Karpas-422 (cell line): Measurements from ENCODE around the gene ZKSCAN4. TPM values are rescaled to one million over a fixed set of nuclear protein-coding genes. Genes with fewer than 3 reads are reported as not detected.

Experiments used
- DNase-seq: peaks from one replicate; pipeline ENCODE4 v3.0.0-alpha.2; 2015
- H2AFZ ChIP-seq: fragments of 200-600 bp; sonication (generic); 2 replicates; pipeline ENCODE4 v1.6.1; 2014; ENCODE audit warnings: antibody characterized with exemption, low read length, mixed read lengths
- H3K27ac ChIP-seq: fragments of 200-600 bp; sonication (generic); 2 replicates; pipeline ENCODE4 v1.5.1; 2014; ENCODE audit warnings: mild to moderate bottlenecking, low read length, moderate library complexity
- H3K27me3 ChIP-seq: fragments of 200-600 bp; sonication (generic); 2 replicates; pipeline ENCODE4 v1.6.1; 2014; ENCODE audit warnings: low read length, mixed read lengths
- H3K36me3 ChIP-seq: fragments of 200-600 bp; sonication (generic); 2 replicates; pipeline ENCODE4 v1.6.1; 2014; ENCODE audit warnings: low read length, mixed read lengths; ENCODE audit not compliant: insufficient read depth
- H3K4me1 ChIP-seq: fragments of 200-600 bp; sonication (generic); 2 replicates; pipeline ENCODE4 v1.6.1; 2014; ENCODE audit warnings: mild to moderate bottlenecking, low read length, mixed read lengths
- H3K4me2 ChIP-seq: fragments of 200-600 bp; sonication (generic); 2 replicates; pipeline ENCODE4 v1.6.1; 2014; ENCODE audit warnings: low read length, low read depth, mild to moderate bottlenecking; ENCODE audit not compliant: poor library complexity, severe bottlenecking
- H3K4me3 ChIP-seq: fragments of 200-600 bp; sonication (generic); 2 replicates; pipeline ENCODE4 v1.5.1; 2014; ENCODE audit warnings: mild to moderate bottlenecking, antibody characterized with exemption, low read length, mixed read lengths
- H3K79me2 ChIP-seq: fragments of 200-600 bp; sonication (generic); 2 replicates; pipeline ENCODE4 v1.6.1; 2014; ENCODE audit warnings: mild to moderate bottlenecking, low read length, mixed read lengths
- H3K9ac ChIP-seq: fragments of 200-600 bp; sonication (generic); 2 replicates; pipeline ENCODE4 v1.6.0; 2014; ENCODE audit warnings: low read length
- H3K9me2 ChIP-seq: fragments of 200-600 bp; sonication (generic), shearing (Covaris generic); replicated peaks from 2 replicates; pipeline ENCODE4 v1.6.0; 2014; ENCODE audit warnings: mild to moderate bottlenecking, low read length, moderate library complexity; ENCODE audit not compliant: insufficient read depth
- H3K9me3 ChIP-seq: fragments of 300-700, 200-600 bp; sonication (generic); 2 replicates; pipeline ENCODE4 v1.6.1; 2014; ENCODE audit warnings: low read length, mixed read lengths
- H4K20me1 ChIP-seq: fragments of 200-600 bp; sonication (generic); 2 replicates; pipeline ENCODE4 v1.6.1; 2014; ENCODE audit warnings: mild to moderate bottlenecking, antibody characterized with exemption, low read length, low read depth; ENCODE audit not compliant: insufficient read depth
- total RNA-seq: library from RNA; depleted of rRNA; stranded (reverse); fragments of >200 nt; shearing (Covaris generic); gene quantifications from 2 replicates; pipeline ENCODE4 v1.2.3, GENCODE V29; 2014; ENCODE audit warnings: low replicate concordance

Gene ZKSCAN4
- total RNA-seq, 1 experiment from 2014 or later: 6.1 TPM

DNA sequence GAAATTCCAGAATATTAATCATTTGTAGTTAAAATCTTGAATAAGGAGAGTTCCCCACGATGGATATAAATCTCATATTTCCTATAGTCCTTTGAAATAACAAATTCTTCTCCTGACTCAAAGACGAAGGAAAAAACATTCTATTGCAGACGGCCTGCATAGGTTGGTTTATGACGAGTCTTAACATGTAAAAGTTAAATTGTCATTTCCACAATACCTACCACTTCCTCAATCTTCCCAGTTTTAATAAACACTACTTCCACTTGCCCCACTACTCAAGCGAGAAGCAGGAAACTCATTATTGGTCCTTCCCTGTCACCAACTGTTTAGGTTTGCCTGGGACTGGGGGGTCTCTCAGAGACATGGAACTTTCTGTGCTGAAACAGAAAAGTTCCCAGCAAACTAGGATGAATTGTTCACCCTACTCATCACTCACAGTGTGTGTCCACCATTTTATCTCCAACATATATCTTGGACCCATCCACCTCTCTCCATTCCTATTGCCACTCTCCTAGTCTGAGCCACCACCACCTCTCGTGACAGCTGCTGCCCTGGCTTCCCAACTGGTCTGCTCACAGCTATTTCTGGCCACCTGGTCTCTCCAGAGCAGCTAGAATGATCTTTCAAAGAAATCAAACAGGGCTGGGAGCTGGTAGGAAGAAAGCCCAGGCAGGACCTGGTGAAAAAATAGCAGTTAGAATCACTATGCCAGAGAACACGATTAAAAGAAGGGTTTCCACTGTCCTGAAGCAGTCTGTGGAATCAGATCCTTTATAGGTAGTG, 42.1 kb downstream of the ZKSCAN4 start:
- Histone ChIP-seq H3K4me1 (peaks cover 25% of the 10 kb centered on the region), H3K4me3 (no peak overlapping the region), H3K27me3 (no peaks in the 10 kb centered on the region), H3K27ac (no peak overlapping the region), H4K20me1 (no peaks in the 10 kb centered on the region), H3K9me3 (no peaks in the 10 kb centered on the region), H2AFZ (no peak overlapping the region), H3K4me2 (no peak overlapping the region), H3K9ac (no peak overlapping the region), H3K9me2 (no peaks in the 10 kb centered on the region), H3K79me2 (no peaks in the 10 kb centered on the region), H3K36me3 (no peaks in the 10 kb centered on the region)
- DNase-seq: no peak

DNA sequence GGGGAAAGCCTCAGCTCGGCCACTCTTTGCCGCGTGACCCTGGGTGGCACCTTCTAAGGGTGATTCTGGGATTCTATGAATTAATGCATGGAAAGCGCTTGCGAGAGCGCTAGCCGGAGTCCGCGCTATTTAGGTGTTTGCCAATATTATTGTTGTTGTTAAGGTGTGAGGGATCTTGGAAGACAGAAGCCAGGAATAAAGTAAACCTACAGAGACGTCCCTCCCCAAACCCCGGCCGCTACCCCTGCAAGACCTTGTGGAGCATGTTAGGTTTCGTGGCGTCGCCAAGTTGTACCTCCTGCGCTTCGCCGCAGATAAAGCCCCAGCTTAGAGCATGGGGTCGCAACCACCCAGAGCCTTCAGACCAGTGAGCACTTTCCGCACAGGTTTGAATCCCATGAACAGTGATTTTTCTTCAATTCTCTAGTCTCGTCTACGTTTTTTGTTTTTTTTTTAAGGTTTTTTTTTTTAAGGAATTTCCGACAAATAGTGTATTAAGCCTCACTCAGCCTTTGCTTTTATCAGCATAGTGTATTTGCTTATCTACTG, 43.9 kb downstream of the ZKSCAN4 start:
- H3K4me2 ChIP-seq: no peak overlapping the region
- H3K4me3 ChIP-seq: no peak overlapping the region
- no peak overlapping the region for H3K9ac ChIP-seq

GRCh38 chr6:28207510-28208110, 44.5 kb downstream of the ZKSCAN4 start:
- Histone ChIP-seq H4K20me1 (no peaks in the 10 kb centered on the region), H3K4me2 (no peak overlapping the region)

More for the DNA sequence above, 43.9 kb downstream of the ZKSCAN4 start:
- Histone ChIP-seq H3K36me3 (no peaks in the 10 kb centered on the region), H3K4me1 (peaks cover 22% of the 10 kb centered on the region), H4K20me1 (no peaks in the 10 kb centered on the region), H3K27me3 (no peaks in the 10 kb centered on the region), H3K27ac (no peak overlapping the region), H3K9me3 (no peaks in the 10 kb centered on the region), H3K9me2 (no peaks in the 10 kb centered on the region), H3K79me2 (no peaks in the 10 kb centered on the region), H2AFZ (no peak overlapping the region)
- no peak for DNase-seq

GRCh38 chr6:28206928-28207509, 45.0 kb downstream of the ZKSCAN4 start:
- Histone ChIP-seq H3K79me2 (no peaks in the 10 kb centered on the region), H3K27me3 (no peaks in the 10 kb centered on the region), H3K4me3 (no peak overlapping the region), H3K9me2 (no peaks in the 10 kb centered on the region), H4K20me1 (no peaks in the 10 kb centered on the region), H3K4me1 (peaks cover 10% of the 10 kb centered on the region), H2AFZ (no peak overlapping the region), H3K36me3 (no peaks in the 10 kb centered on the region), H3K27ac (no peak overlapping the region), H3K9me3 (no peaks in the 10 kb centered on the region), H3K4me2 (no peak overlapping the region), H3K9ac (no peak overlapping the region)
- no peak for DNase-seq

More at GRCh38 chr6:28207510-28208110, 44.5 kb downstream of the ZKSCAN4 start:
- no peaks in the 10 kb centered on the region for H3K36me3 ChIP-seq
- H3K79me2 ChIP-seq: no peaks in the 10 kb centered on the region
- DNase-seq: no peak
- H3K9ac ChIP-seq: no peak overlapping the region
- no peaks in the 10 kb centered on the region for H3K9me2 ChIP-seq
- H3K9me3 ChIP-seq: no peaks in the 10 kb centered on the region
- no peak overlapping the region for H2AFZ ChIP-seq
- H3K27me3 ChIP-seq: no peaks in the 10 kb centered on the region
- H3K4me3 ChIP-seq: no peak overlapping the region
- no peak overlapping the region for H3K27ac ChIP-seq
- peaks cover 16% of the 10 kb centered on the region for H3K4me1 ChIP-seq

- no peaks in the 10 kb centered on the region for H3K27me3 ChIP-seq
- H2AFZ ChIP-seq: no peak overlapping the region
- no peak overlapping the region for H3K9ac ChIP-seq
Measured at GRCh38 chr6:28206527-28206926, 45.5 kb downstream of the ZKSCAN4 start.

GRCh38 chr6:28205879-28206278, 46.2 kb downstream of the ZKSCAN4 start:
- Histone ChIP-seq H2AFZ (no peak overlapping the region), H3K9ac (no peak overlapping the region), H3K79me2 (no peaks in the 10 kb centered on the region), H3K27me3 (no peaks in the 10 kb centered on the region), H3K4me2 (no peak overlapping the region), H3K27ac (no peak overlapping the region), H3K36me3 (no peaks in the 10 kb centered on the region), H4K20me1 (no peaks in the 10 kb centered on the region), H3K4me1 (no peaks in the 10 kb centered on the region), H3K4me3 (no peak overlapping the region), H3K9me2 (no peaks in the 10 kb centered on the region), H3K9me3 (no peaks in the 10 kb centered on the region)
- DNase-seq: no peak

More at GRCh38 chr6:28206527-28206926, 45.5 kb downstream of the ZKSCAN4 start:
- no peaks in the 10 kb centered on the region for H3K79me2 ChIP-seq
- H3K4me2 ChIP-seq: no peak overlapping the region
- DNase-seq: no peak
- no peak overlapping the region for H3K4me3 ChIP-seq
- no peaks in the 10 kb centered on the region for H3K36me3 ChIP-seq
- H3K9me3 ChIP-seq: no peaks in the 10 kb centered on the region
- no peaks in the 10 kb centered on the region for H4K20me1 ChIP-seq
- H3K9me2 ChIP-seq: no peaks in the 10 kb centered on the region
- H3K27ac ChIP-seq: no peak overlapping the region
- H3K4me1 ChIP-seq: peaks cover 6% of the 10 kb centered on the region

DNA sequence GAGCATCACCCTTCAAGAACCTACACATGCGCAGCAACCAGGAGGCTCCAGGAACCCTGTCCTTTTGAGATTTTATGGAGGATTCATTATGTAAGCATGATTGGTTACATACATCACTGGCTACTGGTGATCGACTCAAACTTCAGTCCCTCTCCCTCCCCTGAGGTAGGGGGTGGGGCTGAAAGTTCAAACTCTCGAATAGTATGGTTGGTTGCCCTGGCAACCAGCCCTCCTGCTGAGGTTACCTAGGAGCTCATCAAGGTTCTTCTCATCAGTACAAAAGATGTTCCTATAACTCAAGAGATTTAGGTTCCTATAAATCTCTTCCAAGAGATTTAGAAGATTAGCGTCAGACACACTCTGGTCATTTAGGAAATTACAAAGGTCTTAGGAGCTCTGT, 48.9 kb downstream of the ZKSCAN4 start:
- DNase-seq: no peak
- no peak overlapping the region for H3K9ac ChIP-seq
- H2AFZ ChIP-seq: no peak overlapping the region
- no peak overlapping the region for H3K27ac ChIP-seq
- no peaks in the 10 kb centered on the region for H3K36me3 ChIP-seq
- no peaks in the 10 kb centered on the region for H3K9me2 ChIP-seq
- no peak overlapping the region for H3K4me2 ChIP-seq
- H3K79me2 ChIP-seq: no peaks in the 10 kb centered on the region
- no peaks in the 10 kb centered on the region for H3K4me1 ChIP-seq
- H3K4me3 ChIP-seq: no peak overlapping the region
- no peaks in the 10 kb centered on the region for H4K20me1 ChIP-seq
- H3K9me3 ChIP-seq: no peaks in the 10 kb centered on the region
- H3K27me3 ChIP-seq: no peaks in the 10 kb centered on the region

GRCh38 chr6:28200020-28200419, 52.0 kb downstream of the ZKSCAN4 start:
- H2AFZ ChIP-seq: no peak overlapping the region
- H4K20me1 ChIP-seq: no peaks in the 10 kb centered on the region
- no peaks in the 10 kb centered on the region for H3K9me2 ChIP-seq
- no peak for DNase-seq
- H3K9me3 ChIP-seq: peaks cover 3% of the 10 kb centered on the region; the same call in 1 of the 2 replicates
- H3K79me2 ChIP-seq: no peaks in the 10 kb centered on the region
- no peaks in the 10 kb centered on the region for H3K27me3 ChIP-seq
- H3K36me3 ChIP-seq: no peaks in the 10 kb centered on the region
- H3K27ac ChIP-seq: no peak overlapping the region
- H3K4me3 ChIP-seq: no peak overlapping the region
- no peak overlapping the region for H3K9ac ChIP-seq
- no peaks in the 10 kb centered on the region for H3K4me1 ChIP-seq
- H3K4me2 ChIP-seq: no peak overlapping the region
